ENCODE results near the gene GALNT8.

Gene GALNT8

GRCh38 chr12:4802841-4803240 is 82.6 kb downstream of the GALNT8 start:
- DNase-seq = no peak

- peak; percentile 41 for DNase-seq
Measured at GRCh38 chr12:4806439-4807115, 86.4 kb downstream of the GALNT8 start.

GRCh38 chr12:4807116-4807783 is 87.0 kb downstream of the GALNT8 start:
- DNase-seq = no peak

GRCh38 chr12:4807813-4808212 is 87.6 kb downstream of the GALNT8 start:
- no peak for DNase-seq

GRCh38 chr12:4809013-4809448 is 88.8 kb downstream of the GALNT8 start:
- peak; percentile 18 for DNase-seq

GRCh38 chr12:4809449-4810218 is 89.4 kb downstream of the GALNT8 start:
- DNase-seq = peak; percentile 55

- no peak for DNase-seq
Measured at GRCh38 chr12:4810219-4810671, 90.0 kb downstream of the GALNT8 start.

GRCh38 chr12:4812624-4813327 is 92.6 kb downstream of the GALNT8 start:
- no peak for DNase-seq

- DNase-seq = no peak
Measured at GRCh38 chr12:4813741-4814140, 93.5 kb downstream of the GALNT8 start.

- no peak for DNase-seq
Measured at GRCh38 chr12:4814485-4814884, 94.3 kb downstream of the GALNT8 start.

- no peak for DNase-seq
Measured at GRCh38 chr12:4816744-4817525, 96.7 kb downstream of the GALNT8 start.

GRCh38 chr12:4817880-4818279 is 97.7 kb downstream of the GALNT8 start:
- no peak for DNase-seq

- DNase-seq = no peak
Measured at GRCh38 chr12:4819654-4820053, 99.5 kb downstream of the GALNT8 start.

GRCh38 chr12:4820971-4821370 is 100.8 kb downstream of the GALNT8 start:
- DNase-seq = no peak

Data from activated CD4-positive, alpha-beta T cell treated with anti-CD3 and anti-CD28 coated beads for 48 hours (primary cell).